ACC112 (cell line): ENCODE results near the gene AP1AR.

ENCODE experiments used
- H2AFZ ChIP-seq: fragments of 200-600 bp; sonication (generic); one replicate; pipeline ENCODE4 v1.6.0; 2017; ENCODE audit warnings: antibody characterized with exemption, low read length; ENCODE audit not compliant: unreplicated experiment
- H3K27ac ChIP-seq: fragments of 200-600 bp; sonication (generic); 2 replicates; pipeline ENCODE4 v1.5.1; 2014; ENCODE audit warnings: low read depth, mild to moderate bottlenecking, antibody characterized with exemption, low read length, moderate library complexity
- H3K27me3 ChIP-seq: fragments of 200-600 bp; sonication (generic); 2 replicates; pipeline ENCODE4 v1.6.1; 2014; ENCODE audit warnings: mild to moderate bottlenecking, antibody characterized with exemption, low read length, moderate library complexity, mixed read lengths; ENCODE audit not compliant: insufficient read depth
- H3K36me3 ChIP-seq: fragments of 200-600 bp; sonication (generic); 2 replicates; pipeline ENCODE4 v1.6.1; 2016; ENCODE audit warnings: mild to moderate bottlenecking, antibody characterized with exemption, low read length, moderate library complexity, mixed read lengths; ENCODE audit not compliant: insufficient read depth
- H3K4me1 ChIP-seq: fragments of 200-600 bp; sonication (generic); one replicate; pipeline ENCODE4 v1.6.1; 2016; ENCODE audit warnings: low read length, mixed read lengths; ENCODE audit not compliant: insufficient read depth, unreplicated experiment, control insufficient read depth
- H3K4me3 ChIP-seq: fragments of 200-600 bp; sonication (generic); 2 replicates; pipeline ENCODE4 v1.5.1; 2014; ENCODE audit warnings: mild to moderate bottlenecking, low read depth, low read length
- H3K79me2 ChIP-seq: fragments of 200-600 bp; sonication (generic); one replicate; pipeline ENCODE4 v1.6.0; 2016; ENCODE audit warnings: low read length; ENCODE audit not compliant: control insufficient read depth, unreplicated experiment, insufficient read depth

AP1AR gene, protein sequence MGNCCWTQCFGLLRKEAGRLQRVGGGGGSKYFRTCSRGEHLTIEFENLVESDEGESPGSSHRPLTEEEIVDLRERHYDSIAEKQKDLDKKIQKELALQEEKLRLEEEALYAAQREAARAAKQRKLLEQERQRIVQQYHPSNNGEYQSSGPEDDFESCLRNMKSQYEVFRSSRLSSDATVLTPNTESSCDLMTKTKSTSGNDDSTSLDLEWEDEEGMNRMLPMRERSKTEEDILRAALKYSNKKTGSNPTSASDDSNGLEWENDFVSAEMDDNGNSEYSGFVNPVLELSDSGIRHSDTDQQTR

DNA sequence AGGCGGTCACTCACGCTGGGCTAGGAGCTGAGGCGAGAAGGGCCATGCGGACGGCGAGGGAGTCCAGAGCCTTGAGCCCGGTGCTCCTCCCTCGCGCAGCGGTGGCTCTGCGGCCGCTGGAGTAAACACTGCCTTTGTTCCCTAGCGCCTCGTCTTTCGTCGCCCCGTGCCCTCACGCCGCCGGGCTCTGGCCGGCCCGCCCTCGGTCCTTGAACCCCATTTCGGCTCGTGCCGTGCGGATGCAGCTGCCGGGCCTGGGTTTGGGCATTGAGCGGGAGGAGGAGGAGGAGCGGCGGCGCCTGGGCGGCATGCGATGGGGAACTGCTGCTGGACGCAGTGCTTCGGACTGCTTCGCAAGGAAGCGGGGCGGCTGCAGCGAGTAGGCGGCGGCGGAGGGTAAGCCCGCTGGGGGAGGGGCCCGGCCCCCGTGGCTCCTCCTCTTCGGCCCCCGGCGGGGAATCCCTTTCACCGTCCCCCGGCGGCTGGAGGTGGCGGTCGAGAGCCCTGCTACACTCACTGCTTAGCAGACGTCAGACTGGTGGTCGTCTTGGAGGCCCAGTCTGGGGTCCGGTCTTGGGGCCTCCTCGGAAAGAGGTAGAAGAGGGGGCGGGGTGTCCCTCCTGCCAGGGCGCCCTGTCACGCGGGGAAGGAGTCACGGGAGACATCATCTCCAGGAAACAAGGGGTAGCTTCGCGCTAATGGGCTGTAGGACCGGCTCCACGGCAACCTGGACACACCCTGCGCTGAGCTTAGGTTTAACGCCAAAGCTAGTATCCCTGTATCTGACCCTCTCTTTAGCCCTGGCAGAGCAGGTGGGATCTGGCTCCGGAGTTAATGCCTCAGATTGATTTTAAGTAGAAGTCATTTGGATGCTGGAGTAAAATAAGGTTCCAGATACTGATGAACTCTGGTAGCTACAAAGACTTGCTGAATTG, at the start of gene AP1AR:
AP1AR (plus strand) TSS at position 9 of the 935 bp plus-strand sequence; CDS start at position 314, 305 bp downstream.
- peaks cover 31% of the 10 kb centered on the region for H3K4me1 ChIP-seq
- H3K36me3 ChIP-seq = no peaks in the 10 kb centered on the region
- peak within 1 kb of the TSS; percentile 97 for H2AFZ ChIP-seq
- H3K27me3 ChIP-seq = no peaks in the 10 kb centered on the region
- H3K4me3 ChIP-seq = peak within 1 kb of the TSS; percentile 98
- peak within 1 kb of the TSS; percentile 85 for H3K27ac ChIP-seq
- peaks cover 40% of the 10 kb centered on the region for H3K79me2 ChIP-seq

DNA sequence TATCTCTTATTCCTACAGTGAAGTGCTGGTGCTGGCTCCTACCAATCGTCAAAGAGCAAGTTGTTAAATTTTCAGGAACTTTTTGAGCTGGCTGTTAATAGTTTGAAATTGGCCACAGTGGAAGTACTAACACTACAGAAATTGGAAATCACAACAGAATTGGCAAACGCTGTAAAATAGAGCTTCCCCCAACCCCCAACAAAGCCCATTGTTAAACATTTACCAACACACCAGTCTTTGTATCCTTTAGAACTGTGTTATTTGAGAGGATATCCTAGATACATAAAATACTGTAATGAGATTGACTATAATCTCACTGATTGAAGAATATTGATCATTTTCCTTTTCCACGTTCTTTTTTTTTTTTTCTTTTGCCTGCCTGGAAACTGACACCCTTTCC, 49.0 kb upstream of the AP1AR start:
- Histone ChIP-seq H3K36me3 (no peaks in the 10 kb centered on the region), H3K79me2 (no peaks in the 10 kb centered on the region), H3K27ac (no peak overlapping the region), H3K4me1 (no peaks in the 10 kb centered on the region), H3K4me3 (no peak overlapping the region), H2AFZ (no peak overlapping the region), H3K27me3 (no peaks in the 10 kb centered on the region)

DNA sequence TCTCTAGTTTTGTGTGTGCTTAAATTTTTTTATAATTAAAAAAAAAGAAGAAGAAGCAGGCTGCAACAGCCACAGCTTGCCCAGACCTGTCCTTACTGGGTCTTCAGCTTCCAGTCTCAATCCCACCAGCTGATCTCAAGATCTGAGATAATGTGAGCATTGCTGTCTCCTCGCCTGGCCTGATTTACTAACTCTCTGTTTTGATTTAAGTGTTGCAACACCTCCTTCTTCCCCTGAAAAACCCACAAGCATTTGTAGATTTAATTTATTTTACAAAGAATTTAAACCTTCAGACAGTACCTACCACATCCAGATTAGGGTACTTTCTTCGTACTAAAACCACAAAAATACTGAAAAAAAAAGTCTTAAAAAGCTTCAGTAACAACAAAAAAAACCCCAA, 48.3 kb upstream of the AP1AR start:
- Histone ChIP-seq H3K36me3 (no peaks in the 10 kb centered on the region), H3K4me3 (no peak overlapping the region), H3K79me2 (no peaks in the 10 kb centered on the region), H3K27ac (no peak overlapping the region), H3K27me3 (no peaks in the 10 kb centered on the region), H2AFZ (no peak overlapping the region), H3K4me1 (no peaks in the 10 kb centered on the region)

DNA sequence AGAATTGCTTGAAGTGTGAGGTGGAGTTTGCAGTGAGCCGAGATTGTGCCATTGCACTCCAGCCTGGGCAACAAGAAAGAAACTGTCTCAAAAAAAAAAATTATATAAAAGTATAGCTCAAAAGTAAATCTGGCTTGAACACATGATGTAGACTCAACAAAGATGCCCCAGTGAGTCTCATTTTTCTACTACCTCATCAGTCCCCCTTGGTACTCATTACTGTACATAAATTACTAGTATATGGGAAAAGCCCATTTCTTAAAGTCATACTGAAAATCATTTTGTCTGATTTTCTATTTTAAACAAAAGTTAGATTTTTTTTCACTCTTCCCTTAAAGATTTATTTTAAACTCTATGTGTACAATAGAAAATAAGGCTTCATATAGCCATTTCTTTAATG, 47.1 kb upstream of the AP1AR start:
- no peak overlapping the region for H2AFZ ChIP-seq
- no peaks in the 10 kb centered on the region for H3K36me3 ChIP-seq
- no peaks in the 10 kb centered on the region for H3K4me1 ChIP-seq
- H3K4me3 ChIP-seq = no peak overlapping the region
- H3K27me3 ChIP-seq = no peaks in the 10 kb centered on the region
- H3K27ac ChIP-seq = no peak overlapping the region
- H3K79me2 ChIP-seq = no peaks in the 10 kb centered on the region

DNA sequence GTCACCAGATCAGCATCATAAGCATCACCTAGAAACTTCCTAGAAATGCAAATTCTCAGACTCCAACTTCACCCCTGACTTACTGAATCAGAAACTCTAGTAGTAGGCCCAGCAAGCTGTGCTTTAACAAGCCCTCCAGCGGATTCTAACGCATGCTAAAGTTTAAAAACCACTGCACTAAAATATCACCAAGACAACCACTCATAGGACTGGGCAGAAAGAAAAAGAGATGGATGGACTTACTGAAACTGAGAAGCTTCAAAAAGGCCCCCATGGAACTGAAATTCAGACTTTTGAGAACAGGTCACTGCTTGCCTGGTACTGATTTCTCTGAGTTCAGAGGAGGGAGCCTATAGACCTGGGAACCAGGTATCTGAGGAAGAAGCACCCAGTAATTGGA, 46.3 kb upstream of the AP1AR start:
- Histone ChIP-seq H3K36me3 (no peaks in the 10 kb centered on the region), H3K4me3 (no peak overlapping the region), H3K79me2 (no peaks in the 10 kb centered on the region), H2AFZ (no peak overlapping the region), H3K27me3 (no peaks in the 10 kb centered on the region), H3K27ac (no peak overlapping the region), H3K4me1 (no peaks in the 10 kb centered on the region)

DNA sequence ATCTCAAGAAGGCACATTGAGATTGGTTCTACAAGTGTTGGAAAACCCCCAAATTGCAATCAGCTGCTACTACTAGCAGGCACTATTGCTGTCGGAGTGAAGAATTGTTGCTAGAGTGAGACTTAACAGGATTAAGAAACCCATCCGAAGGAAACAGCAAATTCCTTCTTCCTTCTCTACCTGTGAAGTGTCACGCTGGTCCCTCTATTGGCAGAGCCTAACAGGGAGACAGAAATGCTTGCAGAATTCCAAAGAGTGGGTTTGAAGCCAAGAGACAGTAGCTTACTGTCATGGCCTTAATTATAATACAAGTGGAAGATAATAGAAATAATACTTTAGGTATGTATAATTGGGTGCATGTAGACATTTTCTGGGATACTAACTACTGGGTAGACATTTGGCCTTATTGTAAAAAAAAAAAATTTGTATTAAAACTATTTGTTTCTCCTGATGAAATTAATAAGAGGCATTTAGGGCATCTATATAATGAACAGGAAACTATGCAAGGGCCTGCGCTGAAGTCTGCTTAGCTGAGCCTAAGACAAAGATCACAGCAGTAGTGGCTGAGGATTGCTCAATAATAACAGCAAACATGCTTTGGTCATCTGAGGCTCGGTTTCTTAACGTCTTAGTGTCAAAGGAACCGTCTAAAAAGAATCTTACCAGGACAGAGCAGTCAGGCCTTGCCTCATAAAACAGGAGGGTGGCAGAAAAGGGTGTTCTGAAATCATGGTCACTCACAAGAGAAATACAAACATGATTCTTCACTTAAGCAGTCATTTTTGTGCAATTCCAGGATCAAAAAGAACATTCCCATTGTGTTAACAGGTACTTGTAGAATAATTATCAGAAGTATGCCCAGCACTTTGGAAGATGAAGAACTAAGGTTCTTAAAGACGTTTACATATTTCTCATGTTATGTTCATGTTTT, 45.6 kb upstream of the AP1AR start:
- Histone ChIP-seq H2AFZ (no peak overlapping the region), H3K27ac (no peak overlapping the region), H3K4me3 (no peak overlapping the region), H3K4me1 (no peaks in the 10 kb centered on the region), H3K36me3 (no peaks in the 10 kb centered on the region), H3K27me3 (no peaks in the 10 kb centered on the region), H3K79me2 (no peaks in the 10 kb centered on the region)

DNA sequence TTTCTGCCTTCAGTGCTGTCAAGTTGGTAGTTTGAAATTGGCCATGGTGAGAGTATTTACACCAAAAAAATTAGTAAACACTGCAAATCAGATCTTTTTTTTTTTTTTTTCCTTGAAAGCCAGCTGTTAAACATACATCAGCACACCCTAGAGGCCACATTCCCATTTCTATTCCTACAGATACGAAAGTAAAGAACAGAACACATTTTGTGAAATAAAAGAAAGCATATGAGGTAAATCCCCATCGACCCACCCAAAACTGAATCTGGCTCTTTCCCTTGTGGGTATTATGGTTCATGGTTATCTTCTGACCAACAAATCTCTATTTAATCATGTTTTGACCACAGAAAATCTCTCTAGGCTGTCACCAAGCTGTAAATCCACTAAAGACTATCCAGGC, 41.8 kb upstream of the AP1AR start:
- Histone ChIP-seq H3K79me2 (no peaks in the 10 kb centered on the region), H3K36me3 (no peaks in the 10 kb centered on the region), H3K27ac (no peak overlapping the region)

DNA sequence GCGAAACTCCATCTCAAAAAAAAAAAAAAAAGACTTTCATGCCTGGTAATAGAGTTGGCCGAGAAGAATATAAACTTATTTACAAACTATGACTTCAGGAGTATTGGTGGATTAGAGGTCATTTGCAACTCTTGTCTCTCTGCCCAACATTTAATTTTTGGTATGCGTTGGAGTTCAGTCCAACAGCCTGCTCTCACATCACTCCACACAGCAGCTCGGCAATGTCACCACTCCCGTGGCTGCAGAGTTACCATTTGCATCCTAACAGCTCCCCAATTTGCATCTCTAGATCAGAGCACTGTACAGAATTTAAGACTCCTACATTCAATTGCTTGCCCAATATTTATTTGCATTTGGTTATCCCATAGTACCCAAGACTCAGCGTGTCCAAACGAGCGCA, 40.9 kb upstream of the AP1AR start:
- H3K4me3 ChIP-seq = no peak overlapping the region
- no peak overlapping the region for H3K27ac ChIP-seq
- H3K4me1 ChIP-seq = no peaks in the 10 kb centered on the region
- no peaks in the 10 kb centered on the region for H3K79me2 ChIP-seq
- H3K36me3 ChIP-seq = no peaks in the 10 kb centered on the region
- H3K27me3 ChIP-seq = no peaks in the 10 kb centered on the region
- no peak overlapping the region for H2AFZ ChIP-seq

More for the DNA sequence above, 41.8 kb upstream of the AP1AR start:
- Histone ChIP-seq H3K4me3 (no peak overlapping the region), H3K4me1 (no peaks in the 10 kb centered on the region), H2AFZ (no peak overlapping the region), H3K27me3 (no peaks in the 10 kb centered on the region)

DNA sequence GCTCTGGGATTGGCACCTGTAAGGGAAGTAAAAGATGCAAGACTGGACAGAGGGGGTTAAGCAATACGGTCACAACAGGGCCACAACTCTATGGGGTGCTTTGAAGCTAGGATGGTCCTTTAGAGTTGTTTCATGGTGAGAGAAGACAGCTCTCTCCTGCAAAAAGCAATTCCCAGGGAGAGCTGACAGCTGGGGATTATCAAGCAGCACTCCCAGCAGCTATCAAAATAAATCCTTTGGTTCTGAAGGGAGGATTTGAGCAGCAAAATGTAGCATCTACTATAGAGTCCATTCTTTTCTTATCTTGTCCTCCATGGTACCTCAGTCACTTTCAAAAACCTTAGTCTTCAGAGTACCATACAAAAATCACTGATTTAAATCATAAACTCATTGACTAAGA, 35.1 kb upstream of the AP1AR start:
- Histone ChIP-seq H3K79me2 (no peaks in the 10 kb centered on the region), H3K36me3 (no peaks in the 10 kb centered on the region), H3K4me1 (peaks cover 9% of the 10 kb centered on the region), H3K27ac (no peak overlapping the region), H3K27me3 (no peaks in the 10 kb centered on the region), H3K4me3 (no peak overlapping the region), H2AFZ (no peak overlapping the region)

DNA sequence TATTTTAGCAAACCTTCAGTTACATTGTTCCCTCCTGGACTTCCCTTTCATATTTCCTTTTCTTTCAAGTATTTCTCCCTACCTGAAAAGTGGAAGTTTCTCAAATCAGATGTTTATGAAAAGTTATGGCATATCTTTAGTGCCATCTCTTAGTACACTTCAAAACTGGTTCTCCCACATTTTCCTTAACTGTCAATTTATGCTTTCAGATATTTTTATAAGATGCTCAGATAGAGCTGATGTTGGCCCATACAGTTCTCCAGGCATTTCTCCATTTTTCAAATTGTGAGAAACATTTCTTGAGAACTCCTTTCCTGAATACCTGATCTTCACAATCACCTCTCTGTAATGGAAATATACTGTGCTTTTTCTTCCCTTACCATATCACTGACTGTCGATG, 32.5 kb upstream of the AP1AR start:
- Histone ChIP-seq H3K4me3 (no peak overlapping the region), H3K4me1 (peaks cover 9% of the 10 kb centered on the region), H2AFZ (no peak overlapping the region), H3K27me3 (no peaks in the 10 kb centered on the region), H3K27ac (no peak overlapping the region), H3K36me3 (no peaks in the 10 kb centered on the region), H3K79me2 (no peaks in the 10 kb centered on the region)
